ENCODE data around the gene ADD3.

- TF ChIP-seq CTCF (IDR thresholded peaks at IDR 0.05) = no peak
- TF ChIP-seq POLR2A (IDR thresholded peaks at IDR 0.05) = no peak
Measured at GRCh38 chr10:110017052-110017451, 9.3 kb downstream of the ADD3 start.
